GM21381 (cell line): Measurements from ENCODE around the gene ALDH1L1.

ENCODE experiments used
- ATAC-seq: cut with Tn5 transposase; IDR thresholded peaks from one replicate; pipeline ENCODE4 v1.9.1; 2021; ENCODE audit warnings: mild to moderate bottlenecking, moderate library complexity; ENCODE audit not compliant: unreplicated experiment

Gene ALDH1L1

GRCh38 chr3:126197343-126197742 lies 17.0 kb upstream of the ALDH1L1 start:
- no peak for ATAC-seq

GRCh38 chr3:126194713-126195305 lies 14.4 kb upstream of the ALDH1L1 start:
- no peak for ATAC-seq

DNA sequence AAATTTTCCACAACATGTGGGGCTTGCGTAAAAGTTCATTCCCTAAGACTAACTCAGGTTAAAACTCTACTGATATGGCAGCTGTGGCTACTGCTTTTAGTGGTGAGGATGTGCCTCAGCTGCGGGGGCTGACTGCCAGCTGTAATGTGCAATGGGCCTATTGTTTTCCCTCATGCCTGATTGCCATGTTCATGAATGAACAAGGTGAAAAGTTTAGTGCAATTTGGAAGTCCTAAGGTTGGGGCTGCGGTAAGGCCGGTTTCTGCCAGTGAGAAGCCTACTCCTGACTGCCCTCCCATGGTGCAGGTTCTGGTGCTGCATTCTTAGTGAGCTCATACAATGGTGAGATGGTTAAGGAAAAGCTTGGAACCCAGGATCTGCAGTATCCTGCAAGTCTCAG lies 10.9 kb upstream of the ALDH1L1 start:
- no peak for ATAC-seq

- ATAC-seq: no peak
Measured at GRCh38 chr3:126187920-126188319, 7.5 kb upstream of the ALDH1L1 start.

- ATAC-seq: no peak
Measured at GRCh38 chr3:126186749-126187148, 6.4 kb upstream of the ALDH1L1 start.

GRCh38 chr3:126186271-126186670 lies 5.9 kb upstream of the ALDH1L1 start:
- no peak for ATAC-seq

GRCh38 chr3:126184465-126185000 lies 4.1 kb upstream of the ALDH1L1 start:
- ATAC-seq: no peak

DNA sequence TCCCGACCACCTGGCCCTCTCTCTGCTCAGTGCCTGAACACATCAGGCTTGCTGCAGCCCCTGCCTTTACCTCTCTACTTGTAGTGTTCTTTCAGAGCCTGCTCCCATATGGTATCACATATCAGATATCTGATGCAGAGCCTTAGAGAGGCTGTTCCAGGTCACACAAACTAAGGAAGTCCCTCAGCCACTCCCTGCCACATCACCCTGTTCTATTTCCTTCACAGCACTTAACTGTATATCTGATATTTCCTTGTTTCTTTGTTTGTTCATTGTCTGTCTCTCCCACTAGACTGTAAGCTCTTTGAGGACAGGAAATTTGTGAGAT lies 976 bp upstream of the ALDH1L1 start:
- no peak for ATAC-seq

DNA sequence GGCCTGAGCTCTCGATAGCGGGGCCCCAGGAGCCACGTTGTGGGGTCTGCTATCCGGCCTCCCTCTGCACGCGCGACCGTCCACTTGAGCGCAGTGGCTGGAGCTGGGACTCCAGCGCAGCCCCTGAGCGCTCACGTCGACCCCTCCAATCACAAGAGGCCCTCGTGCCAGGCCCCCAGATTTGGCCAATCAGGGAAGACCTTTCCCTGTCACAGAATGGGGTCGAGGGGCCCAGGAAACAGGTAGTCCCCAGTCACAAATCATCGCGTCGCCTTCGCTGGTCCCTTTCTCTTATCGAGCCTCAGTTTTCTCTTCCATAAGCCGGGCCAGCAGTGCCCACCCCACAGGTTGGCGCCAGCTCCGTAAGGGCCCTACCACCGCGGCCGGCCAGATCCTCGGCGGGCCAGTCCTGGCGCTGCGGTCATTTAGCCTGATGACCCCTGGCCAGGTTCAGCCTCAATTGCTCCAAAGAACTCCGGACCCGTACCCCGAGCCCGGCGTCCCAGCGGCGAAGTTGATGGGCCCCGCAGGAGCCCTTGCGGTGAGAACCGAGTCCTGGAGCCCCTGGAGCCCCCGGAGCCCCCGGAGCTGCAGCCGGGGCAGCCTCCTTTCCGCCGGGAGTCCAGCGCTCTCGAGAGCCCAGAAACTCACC lies 435 bp downstream of the ALDH1L1 start:
- ATAC-seq: no peak

DNA sequence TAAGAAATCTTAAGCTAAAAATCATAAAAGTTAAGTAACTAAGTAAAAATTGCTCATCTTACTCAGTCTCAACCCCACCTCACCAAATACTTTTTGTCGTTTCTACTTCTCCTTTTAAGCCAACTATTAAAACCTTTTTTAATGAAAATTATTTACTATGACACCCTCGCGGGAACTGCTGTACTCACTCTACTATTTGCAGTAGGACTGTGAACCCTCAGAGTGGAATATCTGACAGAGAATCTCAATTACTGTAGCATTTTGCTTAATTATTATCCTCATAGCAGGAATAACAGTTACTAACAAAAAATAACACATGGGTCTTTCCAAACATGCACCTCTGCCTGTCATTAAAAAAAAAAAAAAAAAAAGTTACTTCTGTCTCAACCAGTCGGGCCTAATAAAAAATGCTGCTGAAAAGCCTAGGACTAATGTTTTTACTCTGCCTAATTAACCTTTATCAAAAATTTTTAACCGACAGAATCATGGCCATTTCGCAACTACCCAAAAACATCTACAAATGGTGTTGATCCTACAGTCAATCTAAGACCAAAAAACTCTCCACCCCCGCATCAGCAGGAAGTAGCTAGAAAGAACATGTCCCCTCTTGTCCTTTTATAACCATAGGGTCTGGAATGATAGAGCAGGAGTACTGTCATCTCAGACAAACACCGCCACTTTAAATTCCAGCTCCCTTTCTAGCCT lies 10.2 kb downstream of the ALDH1L1 start:
- ATAC-seq: no peak

DNA sequence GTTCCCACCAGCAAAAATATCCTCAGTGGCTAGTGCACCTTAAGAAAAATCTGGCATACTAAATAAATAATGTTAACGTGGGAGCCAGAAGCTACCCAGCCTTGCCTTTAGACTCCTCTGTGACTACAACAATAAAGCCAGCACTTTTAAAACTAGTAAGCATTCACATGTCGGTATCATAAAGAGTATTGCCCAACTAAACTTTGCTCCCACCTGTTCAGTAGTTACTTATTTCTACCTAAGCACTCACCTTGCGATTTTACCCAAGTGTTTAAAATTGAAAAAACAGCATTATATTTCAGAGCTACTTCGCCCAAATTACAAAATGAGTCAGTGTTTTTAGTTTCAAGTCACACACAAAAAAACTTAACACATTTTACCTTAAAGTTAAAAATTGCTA lies 12.8 kb downstream of the ALDH1L1 start:
- no peak for ATAC-seq

DNA sequence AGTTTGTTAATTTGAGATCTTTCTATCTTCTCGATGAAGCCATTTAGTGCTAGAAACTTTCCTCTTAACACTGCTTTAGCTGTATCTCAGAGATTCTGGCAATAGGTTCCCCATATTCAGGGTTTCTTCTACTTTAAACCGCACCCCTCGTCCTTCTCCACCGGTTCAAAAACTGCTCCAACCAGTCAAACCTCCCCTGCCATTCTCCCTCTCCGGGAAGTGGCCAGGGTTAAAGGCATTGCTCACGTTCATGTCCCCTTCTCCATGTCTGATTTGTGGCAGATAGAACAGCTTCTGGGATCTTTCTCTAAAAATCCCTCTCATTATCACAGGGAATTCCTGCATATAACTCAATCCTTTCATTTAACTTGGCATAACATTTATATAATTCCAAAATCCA lies 14.4 kb downstream of the ALDH1L1 start:
- no peak for ATAC-seq

- ATAC-seq: no peak
Measured at GRCh38 chr3:126161309-126161708, 19.1 kb downstream of the ALDH1L1 start.

GRCh38 chr3:126160243-126161210 lies 19.9 kb downstream of the ALDH1L1 start:
- no peak for ATAC-seq

GRCh38 chr3:126159476-126159875 lies 20.9 kb downstream of the ALDH1L1 start:
- ATAC-seq: no peak

DNA sequence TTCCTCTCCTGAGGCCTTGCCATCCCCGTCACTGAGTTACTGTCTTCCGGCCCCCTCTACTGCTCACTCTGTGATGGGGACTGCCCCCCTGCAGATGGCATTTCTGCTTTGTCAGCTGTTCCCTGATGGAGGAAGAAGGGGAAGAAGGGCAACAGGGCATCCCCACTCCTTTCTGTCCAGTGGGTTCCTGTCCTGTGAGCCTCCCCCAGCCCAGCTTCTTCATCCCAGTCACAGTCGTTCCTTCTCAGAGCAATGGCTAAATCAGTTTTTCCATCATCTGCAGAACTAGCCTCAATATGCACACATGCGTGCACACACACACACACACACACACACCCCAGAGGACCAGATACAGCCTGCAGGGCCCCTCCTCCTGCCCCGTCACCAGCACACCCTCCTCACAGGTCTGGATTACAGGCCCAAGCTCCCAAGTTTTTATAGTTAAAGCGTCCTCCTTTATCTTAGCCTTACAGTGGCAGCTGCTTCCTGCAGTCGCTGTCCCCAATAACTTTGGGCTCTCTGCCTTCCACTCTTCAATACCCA lies 21.4 kb downstream of the ALDH1L1 start:
- no peak for ATAC-seq

GRCh38 chr3:126158016-126158911 lies 22.1 kb downstream of the ALDH1L1 start:
- no peak for ATAC-seq

GRCh38 chr3:126157083-126157768 lies 23.2 kb downstream of the ALDH1L1 start:
- ATAC-seq: no peak

DNA sequence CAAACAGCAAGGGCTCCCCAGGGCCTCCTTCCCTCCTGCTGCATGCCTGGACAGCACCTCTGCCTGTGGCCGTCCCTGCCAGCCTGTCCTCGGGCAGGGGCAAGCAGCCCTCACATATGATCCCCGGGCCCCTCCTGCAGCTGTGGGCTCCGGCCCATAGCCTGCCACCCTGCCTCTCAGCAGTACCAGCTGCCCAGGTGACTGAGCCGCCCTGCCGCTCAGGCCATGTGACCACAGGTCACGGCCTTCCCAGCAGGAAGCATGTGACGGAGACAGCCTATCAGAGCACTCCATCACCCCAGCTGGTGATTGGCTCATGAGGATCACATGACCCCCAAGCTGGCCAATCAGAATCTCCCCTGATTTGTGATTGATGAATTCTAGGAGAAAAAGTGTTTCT lies 23.9 kb downstream of the ALDH1L1 start:
- no peak for ATAC-seq
